Inflammatory macrophage (primary cell): ENCODE results near the gene PRCP.
A peak's percentile ranks its signal among the peaks of the same experiment; 100 is the strongest.
"Not testable (repeated sequence)": the region's sequence is repeated elsewhere in the genome, so short reads cannot be mapped to it uniquely, and the experiment has no call there.

Experiments used
- DNase-seq, 2 donors: peaks; one replicate each; pipeline ENCODE4 v3.0.0-alpha.2; 2020 to 2022

PRCP gene

GRCh38 chr11:82869657-82870056 lies 30.6 kb downstream of the PRCP start:
- DNase-seq = peak; percentile 63 to 66

GRCh38 chr11:82867495-82868082 lies 32.6 kb downstream of the PRCP start:
- DNase-seq = peak; percentile 81 to 88

GRCh38 chr11:82865841-82866240 lies 34.4 kb downstream of the PRCP start:
- DNase-seq = no peak

- DNase-seq = peak; percentile 93 to 97
Measured at GRCh38 chr11:82864268-82864667, 36.0 kb downstream of the PRCP start.

- DNase-seq = no peak
Measured at GRCh38 chr11:82863209-82863608, 37.0 kb downstream of the PRCP start.

GRCh38 chr11:82862379-82862778 lies 37.9 kb downstream of the PRCP start:
- DNase-seq = no peak

GRCh38 chr11:82859750-82860149 lies 40.5 kb downstream of the PRCP start:
- no peak for DNase-seq

GRCh38 chr11:82858556-82859091 lies 41.6 kb downstream of the PRCP start:
- no peak for DNase-seq

- DNase-seq = no peak
Measured at GRCh38 chr11:82858133-82858532, 42.1 kb downstream of the PRCP start.

GRCh38 chr11:82857145-82857544 lies 43.1 kb downstream of the PRCP start:
- no peak for DNase-seq

- no peak for DNase-seq
Measured at GRCh38 chr11:82855616-82856015, 44.6 kb downstream of the PRCP start.

GRCh38 chr11:82854916-82855315 lies 45.3 kb downstream of the PRCP start:
- not testable (repeated sequence) for DNase-seq

GRCh38 chr11:82854242-82854641 lies 46.0 kb downstream of the PRCP start:
- DNase-seq = no peak

- DNase-seq = no peak
Measured at GRCh38 chr11:82848829-82849228, 51.4 kb downstream of the PRCP start.

GRCh38 chr11:82845356-82846353 lies 54.6 kb downstream of the PRCP start:
- DNase-seq = peak in 1 of 2 donors; percentile 32

- no peak for DNase-seq
Measured at GRCh38 chr11:82843057-82843795, 57.0 kb downstream of the PRCP start.

- no peak for DNase-seq
Measured at GRCh38 chr11:82842019-82842418, 58.2 kb downstream of the PRCP start.

GRCh38 chr11:82837650-82838049 lies 62.6 kb downstream of the PRCP start:
- DNase-seq = no peak

GRCh38 chr11:82832983-82833382 lies 67.2 kb downstream of the PRCP start:
- DNase-seq = no peak

GRCh38 chr11:82831364-82831763 lies 68.9 kb downstream of the PRCP start:
- DNase-seq = no peak

GRCh38 chr11:82830746-82831145 lies 69.5 kb downstream of the PRCP start:
- no peak for DNase-seq

GRCh38 chr11:82829101-82829500 lies 71.1 kb downstream of the PRCP start:
- DNase-seq = no peak

- DNase-seq = no peak
Measured at GRCh38 chr11:82828472-82828871, 71.8 kb downstream of the PRCP start.
